ENCODE data around the gene TXNDC17.
"Not testable (repeated sequence)": the region's sequence is repeated elsewhere in the genome, so short reads cannot be mapped to it uniquely, and the experiment has no call there.

Gene TXNDC17

GRCh38 chr17:6640536-6641246 is at the start of gene TXNDC17, which contains the start of gene KIAA0753:
TSS of gene TXNDC17 (plus strand) at chr17:6641060. CDS start at chr17:6641083, 23 bp downstream.
TSS of gene KIAA0753 (minus strand) at chr17:6640711. CDS start at chr17:6635103, 5,608 bp downstream.
- peak; percentile 91 for DNase-seq

- no peak for DNase-seq
Observed at GRCh38 chr17:6591599-6592158, 49.2 kb upstream of the TXNDC17 start.

GRCh38 chr17:6592173-6592572 is 48.7 kb upstream of the TXNDC17 start:
- DNase-seq: no peak

- not testable (repeated sequence) for DNase-seq
Observed at GRCh38 chr17:6593371-6593770, 47.5 kb upstream of the TXNDC17 start.

GRCh38 chr17:6596081-6596480 is 44.8 kb upstream of the TXNDC17 start:
- DNase-seq: no peak

GRCh38 chr17:6596511-6596910 is 44.3 kb upstream of the TXNDC17 start:
- DNase-seq: no peak

GRCh38 chr17:6596941-6597340 is 43.9 kb upstream of the TXNDC17 start:
- DNase-seq: no peak

- DNase-seq: no peak
Observed at GRCh38 chr17:6597727-6598126, 43.1 kb upstream of the TXNDC17 start.

- DNase-seq: no peak
Observed at GRCh38 chr17:6599364-6599763, 41.5 kb upstream of the TXNDC17 start.

- no peak for DNase-seq
Observed at GRCh38 chr17:6602141-6602540, 38.7 kb upstream of the TXNDC17 start.

GRCh38 chr17:6603744-6604325 is 37.0 kb upstream of the TXNDC17 start:
- DNase-seq: no peak

GRCh38 chr17:6605142-6605541 is 35.7 kb upstream of the TXNDC17 start:
- DNase-seq: no peak

- DNase-seq: no peak
Observed at GRCh38 chr17:6608321-6608720, 32.5 kb upstream of the TXNDC17 start.

- no peak for DNase-seq
Observed at GRCh38 chr17:6610011-6610410, 30.8 kb upstream of the TXNDC17 start.

- no peak for DNase-seq
Observed at GRCh38 chr17:6611231-6611630, 29.6 kb upstream of the TXNDC17 start.

GRCh38 chr17:6623941-6624340 is 16.9 kb upstream of the TXNDC17 start:
- no peak for DNase-seq

GRCh38 chr17:6626616-6627015 is 14.2 kb upstream of the TXNDC17 start:
- DNase-seq: no peak

- DNase-seq: no peak
Observed at GRCh38 chr17:6627019-6627418, 13.8 kb upstream of the TXNDC17 start.

- no peak for DNase-seq
Observed at GRCh38 chr17:6630390-6630789, 10.5 kb upstream of the TXNDC17 start.

- DNase-seq: no peak
Observed at GRCh38 chr17:6632530-6632929, 8.3 kb upstream of the TXNDC17 start.

GRCh38 chr17:6633263-6633662 is 7.6 kb upstream of the TXNDC17 start:
- no peak for DNase-seq

GRCh38 chr17:6636105-6636504 is 4.8 kb upstream of the TXNDC17 start:
- DNase-seq: no peak

GRCh38 chr17:6636616-6637457 is 4.0 kb upstream of the TXNDC17 start:
- DNase-seq: no peak
